Thymus (tissue), 11 donors: ENCODE data around the gene CDKN3. TPM values are rescaled to one million over a fixed set of nuclear protein-coding genes. Genes with fewer than 3 reads are reported as not detected.
"Not testable (repeated sequence)": the region's sequence is repeated elsewhere in the genome, so short reads cannot be mapped to it uniquely, and the experiment has no call there.

Experiments
- DNase-seq, 9 donors: peaks; one replicate each; pipeline ENCODE4 v3.0.0-alpha.2; 2013; ENCODE audit warnings: low spot score in 9 of 9, low read depth in 6 of 9, missing footprints in 1 of 9
- H3K27ac ChIP-seq, 2 donors: one replicate each; pipeline ENCODE4 v1.5.1; 2013; ENCODE audit warnings: control low read depth in 1 of 2, low read depth in 1 of 2, low read length in 1 of 2, mild to moderate bottlenecking in 1 of 2, moderate library complexity in 1 of 2
- H3K27me3 ChIP-seq, 2 donors: one replicate each; pipeline ENCODE4 v1.5.1; 2013; ENCODE audit warnings: low read length in 1 of 2; ENCODE audit not compliant: control insufficient read depth in 2 of 2, insufficient read depth in 1 of 2
- H3K36me3 ChIP-seq, 2 donors: one replicate each; pipeline ENCODE4 v1.5.1; 2013; ENCODE audit warnings: low read length in 1 of 2, mild to moderate bottlenecking in 1 of 2, moderate library complexity in 1 of 2; ENCODE audit not compliant: control insufficient read depth in 2 of 2, insufficient read depth in 2 of 2
- H3K4me1 ChIP-seq, 2 donors: one replicate each; pipeline ENCODE4 v1.5.1; 2013; ENCODE audit warnings: low read length in 2 of 2; ENCODE audit not compliant: control insufficient read depth in 2 of 2, insufficient read depth in 2 of 2
- H3K4me3 ChIP-seq, 2 donors: one replicate each; pipeline ENCODE4 v1.5.1; 2013; ENCODE audit warnings: low read length in 2 of 2, control low read depth in 1 of 2, mild to moderate bottlenecking in 1 of 2
- H3K9me3 ChIP-seq, 2 donors: one replicate each; pipeline ENCODE4 v1.5.1; 2013; ENCODE audit warnings: low read length in 1 of 2, mild to moderate bottlenecking in 1 of 2; ENCODE audit not compliant: control insufficient read depth in 2 of 2, insufficient read depth in 1 of 2
- WGBS: extraction: QIAGEN DNeasy Blood & Tissue Kit; methylation state at CpG from one replicate; pipeline ENCODE4 v1.1.7; 2013; 5-methylcytosine and 5-hydroxymethylcytosine counted together
- polyA plus RNA-seq: library from polyadenylated mRNA; stranded (reverse); fragments of 200-250 nt; gene quantifications from one replicate; pipeline ENCODE4 v1.2.3, GENCODE V29; 2013
- total RNA-seq: library from RNA; stranded (reverse); fragments of 120-200 nt; gene quantifications from one replicate; pipeline ENCODE4 v1.2.4, GENCODE V29; 2013
- donor health status: healthy.

CDKN3 gene
- total and polyA plus RNA-seq, 2 donors: 17.6 to 39.3 TPM

GRCh38 chr14:54440873-54441868 is 44.4 kb downstream of the CDKN3 start, which contains the start of gene CNIH1:
CNIH1 (minus strand) TSS chr14:54441374; CDS start chr14:54441327, 47 bp downstream.
- Histone ChIP-seq H3K4me1 (peaks cover 7 to 10% of the 10 kb centered on the region in 2 donors), H3K27ac (peak within 1 kb of the TSS; percentile 94 to 95), H3K27me3 (no peaks in the 10 kb centered on the region), H3K9me3 (no peaks in the 10 kb centered on the region), H3K4me3 (peak within 1 kb of the TSS; percentile 63 to 70), H3K36me3 (no peaks in the 10 kb centered on the region)
- DNase-seq: peak; percentile 65 to 94 (median 86)
- under 1% methylated on average over 100 of the region's 100 CpGs for WGBS

- DNase-seq, H3K27ac ChIP-seq: not testable (repeated sequence)
- 97% methylated on average over 22 of the region's 23 CpGs for WGBS
Observed at GRCh38 chr14:54442961-54443360, 46.2 kb downstream of the CDKN3 start.

GRCh38 chr14:54443981-54444380 is 47.2 kb downstream of the CDKN3 start:
- 86% methylated on average over 18 of the region's 18 CpGs for WGBS
- H3K4me3 ChIP-seq: no peak overlapping the region
- DNase-seq: no peak
- H3K9me3 ChIP-seq: no peaks in the 10 kb centered on the region
- H3K27ac ChIP-seq: no peak overlapping the region
- no peaks in the 10 kb centered on the region for H3K36me3 ChIP-seq
- H3K4me1 ChIP-seq: peaks cover 4 to 10% of the 10 kb centered on the region in 2 donors
- H3K27me3 ChIP-seq: no peaks in the 10 kb centered on the region

More at GRCh38 chr14:54442961-54443360, 46.2 kb downstream of the CDKN3 start:
- H3K9me3 ChIP-seq, H3K27me3 ChIP-seq, H3K36me3 ChIP-seq, H3K4me3 ChIP-seq: not testable (repeated sequence)
- H3K4me1 ChIP-seq: peaks cover 4 to 10% of the 10 kb centered on the region in 2 donors

GRCh38 chr14:54444681-54445080 is 47.9 kb downstream of the CDKN3 start:
- peaks cover 4 to 10% of the 10 kb centered on the region in 2 donors for H3K4me1 ChIP-seq
- H3K27ac ChIP-seq: no peak overlapping the region
- no peaks in the 10 kb centered on the region for H3K27me3 ChIP-seq
- H3K36me3 ChIP-seq: no peaks in the 10 kb centered on the region
- 92% methylated on average over 7 of the region's 7 CpGs for WGBS
- no peaks in the 10 kb centered on the region for H3K9me3 ChIP-seq
- H3K4me3 ChIP-seq: no peak overlapping the region
- DNase-seq: no peak

- Histone ChIP-seq H3K4me3 (no peak overlapping the region), H3K9me3 (no peaks in the 10 kb centered on the region), H3K4me1 (peaks cover 3 to 4% of the 10 kb centered on the region in 2 donors), H3K36me3 (no peaks in the 10 kb centered on the region), H3K27me3 (no peaks in the 10 kb centered on the region), H3K27ac (no peak overlapping the region)
- 49% methylated on average over 5 of the region's 5 CpGs for WGBS
- peak in 1 of 9 donors; percentile 9 for DNase-seq
Observed at GRCh38 chr14:54446161-54446693, 49.4 kb downstream of the CDKN3 start.

- H3K4me1 ChIP-seq: no peaks in the 10 kb centered on the region
- 96% methylated on average over 8 of the region's 8 CpGs for WGBS
- no peak overlapping the region for H3K4me3 ChIP-seq
- H3K27me3 ChIP-seq: no peaks in the 10 kb centered on the region
- H3K36me3 ChIP-seq: no peaks in the 10 kb centered on the region
- DNase-seq: no peak
- no peaks in the 10 kb centered on the region for H3K9me3 ChIP-seq
- H3K27ac ChIP-seq: no peak overlapping the region
Observed at GRCh38 chr14:54447231-54447692, 50.5 kb downstream of the CDKN3 start.

GRCh38 chr14:54450535-54450934 is 53.7 kb downstream of the CDKN3 start:
- Histone ChIP-seq H3K36me3 (no peaks in the 10 kb centered on the region), H3K9me3 (no peaks in the 10 kb centered on the region), H3K27me3 (no peaks in the 10 kb centered on the region), H3K27ac (no peak overlapping the region), H3K4me3 (no peak overlapping the region), H3K4me1 (no peaks in the 10 kb centered on the region)
- WGBS: 40% methylated on average over 3 of the region's 3 CpGs
- DNase-seq: peak in 1 of 9 donors; percentile 34

- Histone ChIP-seq H3K27ac (no peak overlapping the region), H3K27me3 (no peaks in the 10 kb centered on the region), H3K9me3 (no peaks in the 10 kb centered on the region), H3K4me3 (no peak overlapping the region), H3K36me3 (no peaks in the 10 kb centered on the region), H3K4me1 (no peaks in the 10 kb centered on the region)
- 96% methylated on average over 7 of the region's 7 CpGs for WGBS
- DNase-seq: no peak
Observed at GRCh38 chr14:54451121-54451601, 54.4 kb downstream of the CDKN3 start.

GRCh38 chr14:54451961-54452360 is 55.2 kb downstream of the CDKN3 start:
- no peak overlapping the region for H3K27ac ChIP-seq
- no peaks in the 10 kb centered on the region for H3K36me3 ChIP-seq
- DNase-seq: no peak
- WGBS: 95% methylated on average over 3 of the region's 3 CpGs
- H3K4me3 ChIP-seq: no peak overlapping the region
- H3K27me3 ChIP-seq: no peaks in the 10 kb centered on the region
- no peaks in the 10 kb centered on the region for H3K4me1 ChIP-seq
- H3K9me3 ChIP-seq: no peaks in the 10 kb centered on the region
